Parathyroid adenoma (tissue), 2 donors: ENCODE results near the gene TRPM1.

ENCODE experiments used
- H2AFZ ChIP-seq: fragments of 300-600 bp; sonication (generic); one replicate; pipeline ENCODE4 v1.7.0; 2017; ENCODE audit warnings: antibody characterized with exemption, mild to moderate bottlenecking
- H3K27ac ChIP-seq: fragments of 300-600 bp; sonication (generic); one replicate; pipeline ENCODE4 v1.7.0; 2017
- H3K27me3 ChIP-seq: fragments of 300-600 bp; sonication (generic); one replicate; pipeline ENCODE4 v1.7.0; 2017; ENCODE audit warnings: low read length; ENCODE audit not compliant: control insufficient read depth, insufficient read depth
- H3K36me3 ChIP-seq: fragments of 300-600 bp; sonication (generic); one replicate; pipeline ENCODE4 v1.7.0; 2017; ENCODE audit warnings: low read length; ENCODE audit not compliant: control insufficient read depth, insufficient read depth
- H3K4me1 ChIP-seq: fragments of 300-600 bp; sonication (generic); one replicate; pipeline ENCODE4 v1.7.0; 2017; ENCODE audit warnings: control low read depth
- H3K4me2 ChIP-seq: fragments of 300-600 bp; sonication (generic); one replicate; pipeline ENCODE4 v1.7.0; 2017; ENCODE audit warnings: low read length
- H3K4me3 ChIP-seq: fragments of 300-600 bp; sonication (generic); one replicate; pipeline ENCODE4 v1.7.0; 2017; ENCODE audit warnings: low read depth, low read length
- H3K79me2 ChIP-seq: fragments of 300-600 bp; sonication (generic); one replicate; pipeline ENCODE4 v1.7.0; 2017; ENCODE audit warnings: control low read depth
- H3K9ac ChIP-seq: fragments of 300-600 bp; sonication (generic); one replicate; pipeline ENCODE4 v1.7.0; 2017; ENCODE audit warnings: mild to moderate bottlenecking
- H3K9me3 ChIP-seq: fragments of 300-600 bp; sonication (generic); one replicate; pipeline ENCODE4 v1.7.0; 2017; ENCODE audit warnings: low read length; ENCODE audit not compliant: control insufficient read depth
- CTCF ChIP-seq: fragments of 300-600 bp; sonication (generic); IDR thresholded peaks from one replicate; pipeline ENCODE4 v1.7.0; 2017; ENCODE audit warnings: antibody characterized with exemption, mild to moderate bottlenecking
- donor health status: primary hyperparathyroidism.

The TRPM1 gene

GRCh38 chr15:30999729-31000128 is 101.8 kb downstream of the TRPM1 start:
- no peak overlapping the region for H2AFZ ChIP-seq
- no peaks in the 10 kb centered on the region for H3K36me3 ChIP-seq
- H3K9me3 ChIP-seq, result no peaks in the 10 kb centered on the region
- no peak overlapping the region for H3K4me3 ChIP-seq
- no peaks in the 10 kb centered on the region for H3K27me3 ChIP-seq
- H3K79me2 ChIP-seq, result no peaks in the 10 kb centered on the region
- H3K9ac ChIP-seq, result no peak overlapping the region
- no peak overlapping the region for H3K4me2 ChIP-seq
- H3K4me1 ChIP-seq, result no peaks in the 10 kb centered on the region
- TF ChIP-seq CTCF, result no peak
- H3K27ac ChIP-seq, result no peak overlapping the region

- Histone ChIP-seq H3K4me1 (no peaks in the 10 kb centered on the region), H3K4me2 (no peak overlapping the region)
- no peak for TF ChIP-seq CTCF
Observed at GRCh38 chr15:30997270-30997669, 104.3 kb downstream of the TRPM1 start.

GRCh38 chr15:30992249-30992864 is 109.2 kb downstream of the TRPM1 start:
- H3K4me2 ChIP-seq, result peak overlapping the region; percentile 93
- no peaks in the 10 kb centered on the region for H3K9me3 ChIP-seq
- H2AFZ ChIP-seq, result peak overlapping the region; percentile 93
- H3K4me1 ChIP-seq, result no peaks in the 10 kb centered on the region
- H3K27me3 ChIP-seq, result no peaks in the 10 kb centered on the region
- H3K27ac ChIP-seq, result peak overlapping the region; percentile 85
- no peaks in the 10 kb centered on the region for H3K36me3 ChIP-seq
- peak overlapping the region; percentile 83 for H3K4me3 ChIP-seq
- TF ChIP-seq CTCF, result no peak
- H3K79me2 ChIP-seq, result no peaks in the 10 kb centered on the region
- H3K9ac ChIP-seq, result peak overlapping the region; percentile 53

More at GRCh38 chr15:30997270-30997669, 104.3 kb downstream of the TRPM1 start:
- no peak overlapping the region for H3K4me3 ChIP-seq
- no peak overlapping the region for H3K27ac ChIP-seq
- no peaks in the 10 kb centered on the region for H3K79me2 ChIP-seq
- no peaks in the 10 kb centered on the region for H3K9me3 ChIP-seq
- no peak overlapping the region for H2AFZ ChIP-seq
- no peak overlapping the region for H3K9ac ChIP-seq
- no peaks in the 10 kb centered on the region for H3K36me3 ChIP-seq
- no peaks in the 10 kb centered on the region for H3K27me3 ChIP-seq

DNA sequence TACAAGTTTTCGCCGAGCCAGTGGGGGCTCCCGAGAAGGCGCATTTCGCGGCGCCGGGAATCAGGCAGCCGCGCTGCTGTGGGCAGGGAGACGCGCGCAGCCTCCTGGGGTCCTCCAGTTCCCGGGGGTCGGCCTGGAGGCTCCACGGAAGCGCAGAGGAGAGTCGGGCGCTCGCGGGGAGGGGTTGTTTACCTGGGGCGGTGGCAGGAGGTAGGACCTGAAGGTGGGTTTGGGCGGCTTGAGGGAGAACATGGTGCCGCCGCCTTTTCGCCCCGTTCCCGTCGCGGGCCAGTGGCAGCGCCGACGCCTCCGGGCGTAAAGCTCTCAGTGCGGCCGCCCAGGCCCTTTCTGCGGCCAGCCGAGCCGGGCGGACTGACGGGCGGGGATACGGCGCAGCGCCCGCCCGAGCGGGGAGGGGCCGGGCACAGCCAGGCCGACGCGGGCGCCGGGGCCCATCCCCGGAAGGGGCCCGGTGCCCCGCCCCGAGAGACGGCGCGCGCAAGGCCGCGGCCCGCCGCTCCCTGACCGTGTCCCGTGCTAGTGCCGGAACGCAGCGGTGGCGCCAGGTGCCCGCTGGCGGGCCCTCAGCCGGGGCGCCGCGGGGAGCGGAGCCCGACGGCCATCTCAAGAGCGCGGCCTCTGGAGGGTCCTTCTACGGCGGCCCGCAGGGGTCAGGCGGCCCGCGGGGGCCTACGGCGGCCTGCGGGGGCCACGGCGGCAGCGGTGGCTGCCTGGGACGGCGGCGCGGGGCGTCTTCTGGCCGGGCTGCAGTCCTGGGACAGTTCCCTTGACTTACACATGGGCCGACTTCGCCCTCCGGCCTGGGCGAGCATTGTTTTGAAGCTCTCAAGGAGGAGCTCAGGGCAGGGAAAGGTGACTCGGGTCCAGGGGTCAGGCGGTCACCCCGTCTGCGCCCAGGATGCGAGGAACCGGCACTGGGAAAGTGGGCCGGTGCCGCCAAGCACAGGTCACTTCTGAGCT is 110.0 kb downstream of the TRPM1 start, which contains the start of gene MTMR10:
MTMR10 (minus strand) TSS at position 374 of the 981 bp plus-strand sequence; CDS start at position 252, 122 bp downstream.
- H2AFZ ChIP-seq, result peak within 1 kb of the TSS; percentile 93
- H3K4me1 ChIP-seq, result no peaks in the 10 kb centered on the region
- H3K27me3 ChIP-seq, result no peaks in the 10 kb centered on the region
- H3K79me2 ChIP-seq, result no peaks in the 10 kb centered on the region
- no peaks in the 10 kb centered on the region for H3K9me3 ChIP-seq
- H3K27ac ChIP-seq, result peak within 1 kb of the TSS; percentile 85
- peak within 1 kb of the TSS; percentile 92 for H3K9ac ChIP-seq
- peak within 1 kb of the TSS; percentile 95 for H3K4me3 ChIP-seq
- H3K4me2 ChIP-seq, result peak within 1 kb of the TSS; percentile 93
- peak; percentile 7 for TF ChIP-seq CTCF
- H3K36me3 ChIP-seq, result no peaks in the 10 kb centered on the region
